Measurements from ENCODE around the gene KCNA4. TPM values are rescaled to one million over a fixed set of nuclear protein-coding genes. Genes with fewer than 3 reads are reported as not detected.
A peak's percentile ranks its signal among the peaks of the same experiment; 100 is the strongest.

The KCNA4 gene
- total and polyA plus RNA-seq, 4 donors: 0.07 to 2.9 (median 0.38) TPM

- Histone ChIP-seq H3K4me3 (no peak overlapping the region), H3K9ac (ENCODE audit: insufficient read depth in 1 of 2, low read length in 2 of 2) (no peak overlapping the region), H3K27me3 (ENCODE audit: control insufficient read depth in 3 of 3, insufficient read depth in 3 of 3, low read length in 2 of 3) (peaks cover 0 to 3% (median 0%) of the 10 kb centered on the region in 3 donors), H3K9me3 (ENCODE audit: control insufficient read depth in 4 of 4, insufficient read depth in 3 of 4, low read length in 3 of 4) (no peaks in the 10 kb centered on the region), H3K4me1 (ENCODE audit: control insufficient read depth in 5 of 5, insufficient read depth in 5 of 5, low read length in 5 of 5) (peaks cover 0 to 7% (median 0%) of the 10 kb centered on the region in 5 donors), H3K36me3 (ENCODE audit: control insufficient read depth in 4 of 4, insufficient read depth in 4 of 4, low read length in 4 of 4) (peaks cover 0 to 3% (median 0%) of the 10 kb centered on the region in 4 donors), H3K27ac (ENCODE audit: low read depth in 1 of 2, low read length in 1 of 2) (no peak overlapping the region)
- DNase-seq: no peak
- no peak for ATAC-seq (ENCODE audit: insufficient read depth, low FRiP score)
- TF ChIP-seq CTCF (IDR thresholded peaks at IDR 0.05; ENCODE audit: control extremely low read depth, extremely low read depth): no peak
- WGBS, 2 donors: 80 to 84% methylated on average over 4 of the region's 4 CpGs
Observed at GRCh38 chr11:30006876-30007275, 10.0 kb downstream of the KCNA4 start.

GRCh38 chr11:30002157-30002785 lies 14.6 kb downstream of the KCNA4 start:
- Histone ChIP-seq H3K9ac (ENCODE audit: insufficient read depth in 1 of 2, low read length in 2 of 2) (no peak overlapping the region), H3K36me3 (ENCODE audit: control insufficient read depth in 4 of 4, insufficient read depth in 4 of 4, low read length in 4 of 4) (peaks cover 0 to 3% (median 0%) of the 10 kb centered on the region in 4 donors), H3K4me3 (no peak overlapping the region), H3K4me1 (ENCODE audit: control insufficient read depth in 5 of 5, insufficient read depth in 5 of 5, low read length in 5 of 5) (peaks cover 0 to 10% (median 0%) of the 10 kb centered on the region in 5 donors), H3K9me3 (ENCODE audit: control insufficient read depth in 4 of 4, insufficient read depth in 3 of 4, low read length in 3 of 4) (no peaks in the 10 kb centered on the region), H3K27me3 (ENCODE audit: control insufficient read depth in 3 of 3, insufficient read depth in 3 of 3, low read length in 2 of 3) (peaks cover 0 to 3% (median 0%) of the 10 kb centered on the region in 3 donors), H3K27ac (ENCODE audit: low read depth in 1 of 2, low read length in 1 of 2) (peak overlapping the region in 1 of 2 donors; percentile 61)
- TF ChIP-seq CTCF (IDR thresholded peaks at IDR 0.05; ENCODE audit: control extremely low read depth, extremely low read depth): no peak
- ATAC-seq (ENCODE audit: insufficient read depth, low FRiP score) (no peak), DNase-seq (no peak)
- 41 to 44% methylated on average over 4 of the region's 4 CpGs for WGBS, 2 donors

- ATAC-seq (ENCODE audit: insufficient read depth, low FRiP score) (no peak), DNase-seq (no peak)
- no peaks in the 10 kb centered on the region for H3K36me3 ChIP-seq (ENCODE audit: control insufficient read depth in 4 of 4, insufficient read depth in 4 of 4, low read length in 4 of 4)
- H3K9ac ChIP-seq (ENCODE audit: insufficient read depth in 1 of 2, low read length in 2 of 2): no peak overlapping the region
- no peak for TF ChIP-seq CTCF (IDR thresholded peaks at IDR 0.05; ENCODE audit: control extremely low read depth, extremely low read depth)
- H3K27ac ChIP-seq (ENCODE audit: low read depth in 1 of 2, low read length in 1 of 2): peak overlapping the region in 1 of 2 donors; percentile 57
- 60 to 64% methylated on average over 5 of the region's 5 CpGs for WGBS, 2 donors
- peaks cover 0 to 10% (median 0%) of the 10 kb centered on the region in 5 donors for H3K4me1 ChIP-seq (ENCODE audit: control insufficient read depth in 5 of 5, insufficient read depth in 5 of 5, low read length in 5 of 5)
- no peaks in the 10 kb centered on the region for H3K27me3 ChIP-seq (ENCODE audit: control insufficient read depth in 3 of 3, insufficient read depth in 3 of 3, low read length in 2 of 3)
- H3K9me3 ChIP-seq (ENCODE audit: control insufficient read depth in 4 of 4, insufficient read depth in 3 of 4, low read length in 3 of 4): no peaks in the 10 kb centered on the region
- no peak overlapping the region for H3K4me3 ChIP-seq
Observed at GRCh38 chr11:30000986-30001750, 15.7 kb downstream of the KCNA4 start.

Measured in lung (tissue), 12 donors.